Endothelial cell of umbilical vein (primary cell): Measurements from ENCODE around the gene CCDC9B. TPM values are rescaled to one million over a fixed set of nuclear protein-coding genes. Genes with fewer than 3 reads are reported as not detected.

Experiments used
- BruUV-seq: library from RNA; stranded (reverse); fragments of 400-500 nt; replicated peaks from 2 replicates; lab custom pipeline; 2021; lab: Mats Ljungman, UMichigan
- CTCF ChIA-PET: fragments of 300-600, 350-600 bp; sonication (Branson Sonifier 250); formaldehyde crosslinking; loops from one replicate; lab custom pipeline; 2021; ENCODE audit warnings: antibody characterized with exemption, inconsistent platforms; lab: Charles Lee
- POLR2A ChIA-PET: fragments of 300-600, 350-600 bp; sonication (Branson Sonifier 250); formaldehyde crosslinking; loops from one replicate; lab custom pipeline; 2021; ENCODE audit warnings: antibody characterized with exemption, inconsistent platforms; lab: Charles Lee
- DNase-seq: peaks from one replicate; pipeline ENCODE4 v3.0.0-alpha.2; 2011; ENCODE audit warnings: low read depth, low spot score
- FAIRE-seq: peaks from 2 replicates; lab custom pipeline; 2011; peaks lifted over from hg19 to GRCh38; lab: Jason Lieb, UNC
- H2AFZ ChIP-seq: 2 replicates; pipeline ENCODE4 v1.6.0; 2012; ENCODE audit warnings: low read depth, low read length, control low read depth, inconsistent platforms
- H3K27ac ChIP-seq: 2 replicates; pipeline ENCODE4 v1.5.1; 2011; ENCODE audit warnings: low read depth, mild to moderate bottlenecking, control low read depth, low read length, moderate library complexity; ENCODE audit not compliant: insufficient read depth
- H3K27me3 ChIP-seq, 2 experiments: 2 replicates each; pipeline versions ENCODE4 v1.6.0 to v1.6.1; 2011; ENCODE audit warnings: low read length in 2 of 2, mixed read lengths in 1 of 2; ENCODE audit not compliant: control insufficient read depth in 2 of 2, insufficient read depth in 2 of 2
- H3K36me3 ChIP-seq, 2 experiments: 2 replicates in 1 of 2; 3 replicates in 1 of 2; pipeline ENCODE4 v1.5.1; 2011; ENCODE audit warnings: low read length in 2 of 2, mild to moderate bottlenecking in 1 of 2, moderate library complexity in 1 of 2; ENCODE audit not compliant: control insufficient read depth in 2 of 2, insufficient read depth in 2 of 2; ENCODE audit errors: extremely low read depth in 1 of 2
- H3K4me1 ChIP-seq: 3 replicates; pipeline ENCODE4 v1.5.1; 2011; ENCODE audit warnings: mild to moderate bottlenecking, low read length; ENCODE audit not compliant: control insufficient read depth, insufficient read depth; ENCODE audit errors: extremely low read depth
- H3K4me2 ChIP-seq: 2 replicates; pipeline ENCODE4 v1.6.1; 2011; ENCODE audit warnings: low read length, control low read depth, mixed read lengths; ENCODE audit not compliant: insufficient read depth
- H3K4me3 ChIP-seq, 3 experiments: fragments of 200-600 bp in 1 of 3; sonication (generic), shearing (Covaris generic) in 1 of 3; replicated peaks in 1 of 3; 2 replicates each; pipeline ENCODE4 v1.5.1; 2011 to 2016; ENCODE audit warnings: control low read depth in 3 of 3, low read length in 3 of 3, mild to moderate bottlenecking in 2 of 3, inconsistent platforms in 1 of 3, low read depth in 1 of 3, moderate library complexity in 1 of 3; ENCODE audit not compliant: insufficient read depth in 1 of 3
- H3K79me2 ChIP-seq: 2 replicates; pipeline ENCODE4 v1.6.0; 2012; ENCODE audit warnings: low read length, inconsistent platforms; ENCODE audit not compliant: control insufficient read depth, insufficient read depth
- H3K9ac ChIP-seq: replicated peaks from 2 replicates; pipeline ENCODE3; 2011; ENCODE audit warnings: low read length, control low read depth; ENCODE audit not compliant: insufficient read depth; ENCODE audit errors: extremely low read depth
- H3K9me1 ChIP-seq: replicated peaks from 3 replicates; pipeline ENCODE4 v1.6.0; 2011; ENCODE audit warnings: mild to moderate bottlenecking, low read length; ENCODE audit not compliant: control insufficient read depth, insufficient read depth; ENCODE audit errors: extremely low read depth
- H3K9me3 ChIP-seq: replicated peaks from 2 replicates; pipeline ENCODE4 v1.5.1; 2012; ENCODE audit warnings: low read length, inconsistent platforms; ENCODE audit not compliant: control insufficient read depth, insufficient read depth
- H4K20me1 ChIP-seq: replicated peaks from 2 replicates; pipeline ENCODE3; 2011; ENCODE audit warnings: mild to moderate bottlenecking, low read length; ENCODE audit not compliant: control insufficient read depth, insufficient read depth; ENCODE audit errors: extremely low read depth
- EZH2 ChIP-seq: IDR thresholded peaks from 2 replicates; pipeline ENCODE4 v1.6.1; 2012; ENCODE audit warnings: borderline replicate concordance, low read depth, mild to moderate bottlenecking, moderate library complexity, low read length, inconsistent platforms; ENCODE audit not compliant: severe bottlenecking
- GATA2 ChIP-seq: IDR thresholded peaks from 2 replicates; pipeline ENCODE4 v1.7.0; 2011; ENCODE audit warnings: low read depth, mild to moderate bottlenecking, moderate library complexity, mixed read lengths, low read length; ENCODE audit not compliant: insufficient read length, insufficient read depth
- JUN ChIP-seq: IDR thresholded peaks from 2 replicates; pipeline ENCODE4 v1.6.1; 2011; ENCODE audit warnings: borderline replicate concordance, low read depth; ENCODE audit not compliant: insufficient read length, insufficient read depth
- dilution Hi-C: fragments of 300-500 bp; cut with MboI; formaldehyde crosslinking; loops from one replicate; pipeline ENCODE4 v1.15.0; 2019; ENCODE audit warnings: low sequenced_read_pairs; ENCODE audit not compliant: extremely low pct_ligation_motif_present
- intact Hi-C: fragments of 100-400 bp; cut with micrococcal nuclease; formaldehyde crosslinking; loops from one replicate; pipeline ENCODE4 v1.10.0; 2022
- polyA plus RNA-seq, 4 experiments: library from polyadenylated mRNA; depleted of rRNA in 3 of 4; stranded (reverse) in 3 of 4; unstranded in 1 of 4; fragments of >200 nt; gene quantifications; 2 replicates each; pipeline versions ENCODE4 v1.2.1 to v1.2.3, GENCODE V29; 2011 to 2012; ENCODE audit warnings: missing spikeins in 1 of 4
- total RNA-seq: library from RNA; stranded (reverse); gene quantifications from 2 replicates; pipeline ENCODE4 v1.2.3, GENCODE V29; 2021
- TF ChIP-seq, protein P1 (sequence below), 2 donors: IDR thresholded peaks; 1 replicate in 1 of 2; 2 replicates in 1 of 2; pipeline ENCODE4 v1.5.1; 2011; ENCODE audit warnings: low read length in 2 of 2, mild to moderate bottlenecking in 2 of 2, moderate library complexity in 2 of 2, control low read depth in 1 of 2, inconsistent platforms in 1 of 2, low read depth in 1 of 2; ENCODE audit not compliant: insufficient read depth in 1 of 2; ENCODE audit errors: extremely low read depth in 1 of 2
- TF ChIP-seq, protein P2 (sequence below): IDR thresholded peaks from 2 replicates; pipeline ENCODE4 v1.6.1; 2011; ENCODE audit not compliant: insufficient read depth, insufficient read length

Gene CCDC9B
- total and polyA plus RNA-seq, 2 donors (not counting 3 experiments of a cell fraction or from before 2014, with no cell fraction given), result 7.6 to 46.0 TPM

GRCh38 chr15:40310001-40310959 is 30.5 kb downstream of the CCDC9B start:
- DNase-seq, result peak; percentile 55
- no peaks in the 10 kb centered on the region for H3K36me3 ChIP-seq
- no peak overlapping the region for H3K4me2 ChIP-seq
- dilution Hi-C loops, result no loop called here
- no peaks in the 10 kb centered on the region for H3K79me2 ChIP-seq
- no peak overlapping the region for H3K27ac ChIP-seq
- H3K4me1 ChIP-seq, result peaks cover 19% of the 10 kb centered on the region
- BruUV-seq, result no TSS peak
- H3K9me3 ChIP-seq, result no peaks in the 10 kb centered on the region
- H3K4me3 ChIP-seq, result no peak overlapping the region
- ChIA-PET CTCF (interaction anchor here (0.6 to 15.0 kb wide), 29 partner anchors 9 to 362 kb away, joined by 3 to 403 read pairs (median 5); partner anchors contain the start of genes ANKRD63, BMF, CCDC9B and DISP2), POLR2A (no interaction called here)
- no peak overlapping the region for H3K9ac ChIP-seq
- intact Hi-C loops, result loop anchor here (1.0 kb wide), 1 partner anchor 31 kb away; no protein-coding TSS in a partner anchor
- H3K9me1 ChIP-seq, result no peaks in the 10 kb centered on the region
- H4K20me1 ChIP-seq, result no peaks in the 10 kb centered on the region
- FAIRE-seq, result peak; percentile 67
- H3K27me3 ChIP-seq, result no peaks in the 10 kb centered on the region
- TF ChIP-seq EZH2, result no peak
- TF ChIP-seq, protein P1, sequence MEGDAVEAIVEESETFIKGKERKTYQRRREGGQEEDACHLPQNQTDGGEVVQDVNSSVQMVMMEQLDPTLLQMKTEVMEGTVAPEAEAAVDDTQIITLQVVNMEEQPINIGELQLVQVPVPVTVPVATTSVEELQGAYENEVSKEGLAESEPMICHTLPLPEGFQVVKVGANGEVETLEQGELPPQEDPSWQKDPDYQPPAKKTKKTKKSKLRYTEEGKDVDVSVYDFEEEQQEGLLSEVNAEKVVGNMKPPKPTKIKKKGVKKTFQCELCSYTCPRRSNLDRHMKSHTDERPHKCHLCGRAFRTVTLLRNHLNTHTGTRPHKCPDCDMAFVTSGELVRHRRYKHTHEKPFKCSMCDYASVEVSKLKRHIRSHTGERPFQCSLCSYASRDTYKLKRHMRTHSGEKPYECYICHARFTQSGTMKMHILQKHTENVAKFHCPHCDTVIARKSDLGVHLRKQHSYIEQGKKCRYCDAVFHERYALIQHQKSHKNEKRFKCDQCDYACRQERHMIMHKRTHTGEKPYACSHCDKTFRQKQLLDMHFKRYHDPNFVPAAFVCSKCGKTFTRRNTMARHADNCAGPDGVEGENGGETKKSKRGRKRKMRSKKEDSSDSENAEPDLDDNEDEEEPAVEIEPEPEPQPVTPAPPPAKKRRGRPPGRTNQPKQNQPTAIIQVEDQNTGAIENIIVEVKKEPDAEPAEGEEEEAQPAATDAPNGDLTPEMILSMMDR (IDR thresholded peaks at IDR 0.05; ENCODE audit: extremely low read depth in 1 of 2, insufficient read depth in 1 of 2, low read depth in 1 of 2, low read length in 2 of 2), result peak; percentile 81 to 88
- TF ChIP-seq GATA2, result no peak
- TF ChIP-seq, protein P2, sequence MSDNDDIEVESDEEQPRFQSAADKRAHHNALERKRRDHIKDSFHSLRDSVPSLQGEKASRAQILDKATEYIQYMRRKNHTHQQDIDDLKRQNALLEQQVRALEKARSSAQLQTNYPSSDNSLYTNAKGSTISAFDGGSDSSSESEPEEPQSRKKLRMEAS, result no peak
- no peak for TF ChIP-seq JUN
- no peak overlapping the region for H2AFZ ChIP-seq
